Lower leg skin (tissue), 3 donors: ENCODE data around the gene ETHE1.

ENCODE experiments used
- CTCF ChIP-seq, 3 donors: fragments of 450-650 bp; IDR thresholded peaks; one replicate each; pipeline ENCODE4 v1.5.1; 2016; ENCODE audit warnings: antibody characterized with exemption in 3 of 3, mild to moderate bottlenecking in 3 of 3, moderate library complexity in 2 of 3
- POLR2A ChIP-seq, 2 donors: fragments of 450-650 bp; IDR thresholded peaks; one replicate each; pipeline ENCODE4 v1.6.1; 2016 to 2017; ENCODE audit warnings: antibody characterized with exemption in 2 of 2, mild to moderate bottlenecking in 1 of 2, moderate library complexity in 1 of 2

GRCh38 chr19:43525836-43526771 is 897 bp downstream of the ETHE1 start:
- no peak for TF ChIP-seq POLR2A (IDR thresholded peaks at IDR 0.05)
- TF ChIP-seq CTCF (IDR thresholded peaks at IDR 0.05): no peak
